Measurements from ENCODE around the gene MACROD2.

- no peak for TF ChIP-seq CTCF (conservative IDR thresholded peaks at IDR 0.05)
- no peak for TF ChIP-seq ZFX (IDR thresholded peaks at IDR 0.05)
Measured at GRCh38 chr20:15937179-15937578, 1941.9 kb downstream of the MACROD2 start.
